Fibroblast of the aortic adventitia (primary cell): ENCODE results near the gene COPG1. TPM values are rescaled to one million over a fixed set of nuclear protein-coding genes. Genes with fewer than 3 reads are reported as not detected.
A peak's percentile ranks its signal among the peaks of the same experiment; 100 is the strongest.

Source experiments
- DNase-seq: peaks from one replicate; pipeline ENCODE4 v3.0.0-alpha.2; 2010; ENCODE audit warnings: low read depth
- H3K4me3 ChIP-seq: 2 replicates; pipeline ENCODE4 v1.5.1; 2011; ENCODE audit warnings: low read depth, mild to moderate bottlenecking, control low read depth, low read length, moderate library complexity
- CTCF ChIP-seq: IDR thresholded peaks from 2 replicates; pipeline ENCODE4 v1.5.1; 2011; ENCODE audit warnings: mild to moderate bottlenecking, low read length, control low read depth, inconsistent platforms; ENCODE audit not compliant: insufficient read depth
- total RNA-seq: library from RNA; depleted of rRNA; stranded (reverse); fragments of >200 nt; gene quantifications from 2 replicates; pipeline ENCODE4 v1.2.3, GENCODE V29; 2012; ENCODE audit warnings: low replicate concordance

The COPG1 gene
- total RNA-seq, 1 donor: 235 TPM

- peak; percentile 89 for DNase-seq
- no peak for TF ChIP-seq CTCF
- peak overlapping the region; percentile 41 for H3K4me3 ChIP-seq
Observed at GRCh38 chr3:129305592-129306091, 56.2 kb downstream of the COPG1 start.

- no peak overlapping the region for H3K4me3 ChIP-seq
- DNase-seq: no peak
- TF ChIP-seq CTCF: no peak
Observed at GRCh38 chr3:129308636-129309035, 59.2 kb downstream of the COPG1 start.

GRCh38 chr3:129310111-129311011, 61.0 kb downstream of the COPG1 start:
- no peak for TF ChIP-seq CTCF
- DNase-seq: peak; percentile 9

GRCh38 chr3:129311054-129311902, 61.9 kb downstream of the COPG1 start:
- TF ChIP-seq CTCF: no peak
- DNase-seq: no peak
- H3K4me3 ChIP-seq: no peak overlapping the region

More at GRCh38 chr3:129310111-129311011, 61.0 kb downstream of the COPG1 start:
- H3K4me3 ChIP-seq: no peak overlapping the region

- peak; percentile 7 for DNase-seq
- TF ChIP-seq CTCF: no peak
Observed at GRCh38 chr3:129312021-129312639, 62.7 kb downstream of the COPG1 start.

GRCh38 chr3:129312671-129313414, 63.4 kb downstream of the COPG1 start:
- no peak overlapping the region for H3K4me3 ChIP-seq
- no peak for TF ChIP-seq CTCF
- DNase-seq: peak; percentile 22

More at GRCh38 chr3:129312021-129312639, 62.7 kb downstream of the COPG1 start:
- no peak overlapping the region for H3K4me3 ChIP-seq
